Stomach (tissue), 9 donors: Measurements from ENCODE around the gene ITGAE. TPM values are rescaled to one million over a fixed set of nuclear protein-coding genes. Genes with fewer than 3 reads are reported as not detected.

Source experiments
- DNase-seq, 2 donors: peaks; one replicate each; pipeline versions ENCODE4 v3.0.0 to v3.0.0-alpha.2; 2013 to 2019
- H3K27ac ChIP-seq, 5 donors: fragments of 200-600 bp in 4 of 5; sonication (generic) in 4 of 5; one replicate each; pipeline ENCODE4 v1.5.1; 2013 to 2019; ENCODE audit warnings: mild to moderate bottlenecking in 1 of 5, moderate library complexity in 1 of 5
- H3K27me3 ChIP-seq, 3 donors: fragments of 200-600 bp; sonication (generic); one replicate each; pipeline ENCODE4 v1.5.1; 2017 to 2019; ENCODE audit warnings: mixed run types in 1 of 3
- H3K36me3 ChIP-seq, 4 donors: fragments of 200-600 bp; sonication (generic); 1 replicate in 3 of 4; 2 replicates in 1 of 4; pipeline ENCODE4 v1.5.1; 2016 to 2019
- H3K4me1 ChIP-seq, 4 donors: fragments of 200-600 bp; sonication (generic); one replicate each; pipeline ENCODE4 v1.5.1; 2016 to 2019
- H3K4me3 ChIP-seq, 4 donors: fragments of 200-600 bp; sonication (generic) in 3 of 4; one replicate each; pipeline ENCODE4 v1.5.1; 2016 to 2019; ENCODE audit warnings: mild to moderate bottlenecking in 1 of 4
- H3K9me3 ChIP-seq, 4 donors: fragments of 200-600 bp; sonication (generic); one replicate each; pipeline ENCODE4 v1.5.1; 2016 to 2019
- EP300 ChIP-seq: sonication (generic); formaldehyde crosslinking; IDR thresholded peaks from one replicate; pipeline ENCODE4 v1.6.1; 2017; ENCODE audit warnings: antibody characterized with exemption
- POLR2A ChIP-seq, 4 donors: fragments of 450-650 bp; IDR thresholded peaks; one replicate each; pipeline ENCODE4 v1.6.1; 2016; ENCODE audit warnings: antibody characterized with exemption in 4 of 4, control low read depth in 2 of 4, mild to moderate bottlenecking in 1 of 4, moderate library complexity in 1 of 4
- POLR2AphosphoS5 ChIP-seq, 3 donors: sonication (generic); formaldehyde crosslinking; IDR thresholded peaks; one replicate each; pipeline ENCODE4 v1.6.1; 2016; ENCODE audit warnings: antibody characterized with exemption in 3 of 3
- WGBS, 5 donors: extraction: QIAGEN DNeasy Blood & Tissue Kit in 3 of 5; methylation state at CpG; one replicate each; pipeline versions ENCODE4 v1.1.5 to v1.1.7; 2013 to 2018; 5-methylcytosine and 5-hydroxymethylcytosine counted together
- intact Hi-C: fragments of 100-400 bp; cut with DNase I; formaldehyde crosslinking; loops from one replicate; pipeline ENCODE4 v1.15.1; 2023; ENCODE audit warnings: low total_unique reads
- polyA plus RNA-seq, 3 donors: library from polyadenylated mRNA; stranded (reverse); fragments of 200-250 nt; gene quantifications; one replicate each; pipeline ENCODE4 v1.2.3, GENCODE V29; 2013
- total RNA-seq, 5 donors: library from RNA; depleted of rRNA; stranded (reverse); fragments of >200 nt; gene quantifications; one replicate each; pipeline versions ENCODE4 v1.1.0 to v1.2.3, GENCODE V29; 2014 to 2016
- TF ChIP-seq, protein P1 (sequence below), 7 experiments: fragments of 450-650 bp in 4 of 7; fragments of 200-600 bp in 3 of 7; sonication (generic) in 3 of 7; IDR thresholded peaks; one replicate each; pipeline ENCODE4 v1.5.1; 2016 to 2019; ENCODE audit warnings: antibody characterized with exemption in 7 of 7, control low read depth in 2 of 7, mild to moderate bottlenecking in 1 of 7
- donor health status: healthy with polysubstance abuse.
- donor health status: Bipolar disorder and iron deficiency.
- donor health status: healthy.

ITGAE gene
- total and polyA plus RNA-seq, 8 donors: 4.5 to 66.8 (median 31.0) TPM

DNA sequence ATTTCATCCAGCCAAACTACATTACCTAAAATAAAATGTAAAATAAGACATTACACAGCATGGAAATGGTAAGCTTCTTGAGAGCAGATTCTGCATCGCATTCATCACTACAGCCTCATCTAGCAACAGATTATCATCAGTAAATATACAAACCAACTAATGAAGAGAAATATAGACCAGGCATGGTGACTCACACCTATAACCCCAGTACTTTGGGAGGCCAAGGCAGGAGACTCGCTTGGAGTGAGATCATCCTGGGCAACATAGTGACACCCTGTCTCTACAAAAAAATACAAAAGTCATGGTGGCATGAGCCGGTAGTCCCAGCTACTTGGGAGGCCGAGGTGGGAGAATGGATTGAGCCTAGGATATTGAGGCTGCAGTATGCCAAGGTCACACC lies 25.2 kb upstream of the ITGAE start:
- H3K4me1 ChIP-seq: peaks cover 5 to 38% (median 19%) of the 10 kb centered on the region in 4 donors
- H3K27ac ChIP-seq: no peak overlapping the region
- no peaks in the 10 kb centered on the region for H3K27me3 ChIP-seq
- no peaks in the 10 kb centered on the region for H3K9me3 ChIP-seq
- WGBS, 5 donors: 88 to 94% (median 91%) methylated on average over 4 of the region's 4 CpGs
- H3K4me3 ChIP-seq: no peak overlapping the region
- peaks cover 37 to 92% (median 85%) of the 10 kb centered on the region in 4 donors for H3K36me3 ChIP-seq
- no peak for DNase-seq
- TF ChIP-seq POLR2A (IDR thresholded peaks at IDR 0.05) (no peak), EP300 (no peak), POLR2AphosphoS5 (IDR thresholded peaks at IDR 0.05) (no peak)
- TF ChIP-seq, protein P1, sequence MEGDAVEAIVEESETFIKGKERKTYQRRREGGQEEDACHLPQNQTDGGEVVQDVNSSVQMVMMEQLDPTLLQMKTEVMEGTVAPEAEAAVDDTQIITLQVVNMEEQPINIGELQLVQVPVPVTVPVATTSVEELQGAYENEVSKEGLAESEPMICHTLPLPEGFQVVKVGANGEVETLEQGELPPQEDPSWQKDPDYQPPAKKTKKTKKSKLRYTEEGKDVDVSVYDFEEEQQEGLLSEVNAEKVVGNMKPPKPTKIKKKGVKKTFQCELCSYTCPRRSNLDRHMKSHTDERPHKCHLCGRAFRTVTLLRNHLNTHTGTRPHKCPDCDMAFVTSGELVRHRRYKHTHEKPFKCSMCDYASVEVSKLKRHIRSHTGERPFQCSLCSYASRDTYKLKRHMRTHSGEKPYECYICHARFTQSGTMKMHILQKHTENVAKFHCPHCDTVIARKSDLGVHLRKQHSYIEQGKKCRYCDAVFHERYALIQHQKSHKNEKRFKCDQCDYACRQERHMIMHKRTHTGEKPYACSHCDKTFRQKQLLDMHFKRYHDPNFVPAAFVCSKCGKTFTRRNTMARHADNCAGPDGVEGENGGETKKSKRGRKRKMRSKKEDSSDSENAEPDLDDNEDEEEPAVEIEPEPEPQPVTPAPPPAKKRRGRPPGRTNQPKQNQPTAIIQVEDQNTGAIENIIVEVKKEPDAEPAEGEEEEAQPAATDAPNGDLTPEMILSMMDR (IDR thresholded peaks at IDR 0.05): no peak
- intact Hi-C loops: no loop called here

DNA sequence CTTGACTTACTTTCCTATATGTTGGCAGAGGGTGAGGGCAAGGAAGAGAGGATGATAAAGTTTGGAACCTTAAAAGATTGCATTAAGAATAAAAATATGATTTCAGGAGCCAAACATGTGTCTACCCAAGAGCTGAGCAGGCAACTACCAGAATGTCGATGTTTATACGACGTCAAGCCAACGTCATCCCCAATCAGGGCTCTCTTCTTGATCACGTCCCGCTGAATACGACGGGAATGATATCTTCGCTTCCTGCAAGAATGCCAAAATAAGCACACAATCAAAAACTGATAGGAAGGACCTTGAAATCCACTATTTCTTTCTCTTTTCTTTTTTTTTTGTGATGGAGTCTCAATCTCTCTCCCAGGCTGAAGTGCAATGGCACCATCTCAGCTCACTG lies 20.1 kb upstream of the ITGAE start:
- H3K27ac ChIP-seq: no peak overlapping the region
- intact Hi-C loops: no loop called here
- no peak overlapping the region for H3K4me3 ChIP-seq
- no peaks in the 10 kb centered on the region for H3K27me3 ChIP-seq
- no peak for TF ChIP-seq EP300
- TF ChIP-seq POLR2AphosphoS5 (IDR thresholded peaks at IDR 0.05): no peak
- TF ChIP-seq POLR2A (IDR thresholded peaks at IDR 0.05): no peak
- TF ChIP-seq, protein P1 (IDR thresholded peaks at IDR 0.05): no peak
- no peaks in the 10 kb centered on the region for H3K9me3 ChIP-seq
- H3K36me3 ChIP-seq: peaks cover 74 to 100% (median 100%) of the 10 kb centered on the region in 4 donors
- 89 to 96% (median 92%) methylated on average over 9 of the region's 9 CpGs for WGBS, 5 donors
- DNase-seq: no peak
- H3K4me1 ChIP-seq: no peaks in the 10 kb centered on the region

DNA sequence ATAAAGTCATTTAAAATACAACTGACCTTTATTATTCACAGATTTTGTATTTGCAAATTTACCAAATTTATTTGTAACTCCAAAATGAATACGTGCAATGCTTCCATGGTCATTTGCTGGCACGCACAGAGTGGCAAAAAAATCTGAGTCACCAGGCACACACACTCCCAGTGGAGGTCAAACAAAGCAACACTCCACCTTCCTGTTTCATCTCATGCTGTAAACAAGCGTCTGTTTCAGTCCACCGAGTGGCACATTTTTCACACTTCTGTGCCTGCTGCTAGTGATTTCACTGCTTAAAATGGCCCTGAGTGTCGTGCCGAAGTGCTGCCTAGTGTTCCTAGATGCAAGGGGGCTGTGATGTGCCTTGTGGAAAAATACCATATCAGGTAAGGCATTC lies 17.8 kb upstream of the ITGAE start:
- Histone ChIP-seq H3K27me3 (no peaks in the 10 kb centered on the region), H3K9me3 (no peaks in the 10 kb centered on the region), H3K4me3 (no peak overlapping the region), H3K4me1 (no peaks in the 10 kb centered on the region), H3K36me3 (peaks cover 81 to 100% (median 100%) of the 10 kb centered on the region in 4 donors), H3K27ac (peak overlapping the region in 2 of 5 donors; percentile 13 to 53)
- intact Hi-C loops: no loop called here
- 63 to 80% (median 72%) methylated on average over 6 of the region's 6 CpGs for WGBS, 5 donors
- no peak for DNase-seq
- TF ChIP-seq, protein P1 (IDR thresholded peaks at IDR 0.05): no peak
- TF ChIP-seq POLR2AphosphoS5 (IDR thresholded peaks at IDR 0.05) (no peak), POLR2A (IDR thresholded peaks at IDR 0.05) (no peak), EP300 (no peak)

DNA sequence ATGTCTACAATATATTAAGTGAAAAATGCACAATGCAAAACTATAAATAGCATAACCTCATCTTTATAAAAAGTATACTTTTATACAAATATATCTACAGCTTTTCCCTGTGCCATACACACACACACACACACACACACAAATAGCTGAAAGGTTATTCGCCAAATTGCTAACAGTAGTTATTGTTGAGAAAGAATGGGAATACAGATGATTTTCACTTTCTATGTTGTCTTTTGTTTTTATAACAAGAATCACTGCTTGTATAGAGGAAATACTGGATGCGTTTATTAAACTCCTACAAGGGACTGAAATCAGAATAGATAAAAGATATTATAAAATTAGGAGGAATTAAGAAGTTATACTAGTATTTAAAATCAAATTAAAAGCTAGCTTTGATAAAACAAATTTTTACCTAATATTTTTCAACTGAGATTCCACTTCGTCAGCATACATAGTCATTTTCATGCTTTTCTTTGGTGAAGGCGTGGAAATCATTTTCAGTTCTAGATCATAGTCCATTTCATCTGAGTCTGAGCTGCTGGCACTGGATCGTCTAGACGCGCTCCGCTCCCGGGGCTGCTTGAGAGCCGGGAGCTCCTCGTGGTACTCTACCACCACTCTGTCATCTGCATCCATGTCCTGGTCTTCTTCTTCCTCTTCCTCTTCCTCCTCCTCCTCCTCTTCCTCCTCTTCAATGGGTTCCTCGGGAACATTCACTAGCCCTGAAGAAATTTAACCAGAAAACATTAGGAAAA lies 17.0 kb upstream of the ITGAE start:
- TF ChIP-seq, protein P1 (IDR thresholded peaks at IDR 0.05): no peak
- TF ChIP-seq POLR2A (IDR thresholded peaks at IDR 0.05) (no peak), POLR2AphosphoS5 (IDR thresholded peaks at IDR 0.05) (no peak), EP300 (no peak)
- no peaks in the 10 kb centered on the region for H3K4me1 ChIP-seq
- no peak for DNase-seq
- peak overlapping the region in 1 of 5 donors; percentile 53 for H3K27ac ChIP-seq
- H3K27me3 ChIP-seq: no peaks in the 10 kb centered on the region
- no peaks in the 10 kb centered on the region for H3K9me3 ChIP-seq
- intact Hi-C loops: no loop called here
- H3K4me3 ChIP-seq: no peak overlapping the region
- WGBS, 5 donors: 91 to 95% (median 93%) methylated on average over 12 of the region's 12 CpGs
- peaks cover 83 to 100% (median 100%) of the 10 kb centered on the region in 4 donors for H3K36me3 ChIP-seq
